Measurements from ENCODE around the gene STPG2. TPM values are rescaled to one million over a fixed set of nuclear protein-coding genes. Genes with fewer than 3 reads are reported as not detected.

The STPG2 gene
- total and polyA plus RNA-seq, 10 of the 15 experiments (the other 5 are each of a cell fraction or from before 2014, with no cell fraction given) = 0.13 to 0.24 TPM; not detected in 8

GRCh38 chr4:97984545-97985131 is 158.6 kb downstream of the STPG2 start:
- H3K79me2 ChIP-seq (ENCODE audit: control insufficient read depth, insufficient read depth, low read length) = no peaks in the 10 kb centered on the region
- H3K4me2 ChIP-seq (ENCODE audit: control insufficient read depth, insufficient read depth) = no peak overlapping the region
- WGBS (ENCODE audit: insufficient coverage, insufficient replicate concordance, low lambda C conversion rate, missing lambda C conversion rate) = 60% methylated on average over 5 of the region's 5 CpGs
- H3K27ac ChIP-seq (ENCODE audit: control insufficient read depth, insufficient read depth) = no peak overlapping the region
- POLR2A ChIA-PET = no interaction called here
- H3K36me3 ChIP-seq (ENCODE audit: control insufficient read depth in 2 of 2, insufficient read depth in 2 of 2, low read length in 1 of 2) = no peaks in the 10 kb centered on the region
- in situ Hi-C loops (cut with MboI) = no loop called here
- no peaks in the 10 kb centered on the region for H3K9me3 ChIP-seq (replicated peaks; ENCODE audit: control insufficient read depth, insufficient read depth, low read length)
- no peak for TF ChIP-seq SMC3 (IDR thresholded peaks at IDR 0.05; ENCODE audit: borderline replicate concordance, low read length)
- peak in 2 of 3 experiments; percentile 34 to 37; a peak in 3 of 6 replicates for TF ChIP-seq CTCF (IDR thresholded peaks at IDR 0.05 in 2 of 3, conservative IDR thresholded peaks at IDR 0.05 in 1 of 3; ENCODE audit: control insufficient read depth in 2 of 3, extremely low read depth in 1 of 3, insufficient read depth in 1 of 3, low read depth in 3 of 3, low read length in 3 of 3)
- intact Hi-C loops (cut with micrococcal nuclease; ENCODE audit: unreplicated experiment) = no loop called here
- no peaks in the 10 kb centered on the region for H3K27me3 ChIP-seq (replicated peaks in 1 of 2; ENCODE audit: control insufficient read depth in 2 of 2, insufficient read depth in 2 of 2, low read length in 1 of 2)
- ATAC-seq = no peak
- DNase-seq (ENCODE audit: low read depth, low spot score) = no peak
- BruUV-seq (replicated peaks) = no TSS peak
- no peak overlapping the region for H3K9ac ChIP-seq (ENCODE audit: control insufficient read depth, insufficient read depth, low read length)
- CTCF ChIA-PET = no interaction called here
- no peaks in the 10 kb centered on the region for H4K20me1 ChIP-seq (ENCODE audit: control insufficient read depth, insufficient read depth)
- no peak for FAIRE-seq
- no peak overlapping the region for H3K4me3 ChIP-seq
- SMC1A ChIA-PET (ENCODE audit: uncharacterized antibody, unreplicated experiment) = no interaction called here
- no peak overlapping the region for H2AFZ ChIP-seq (ENCODE audit: control insufficient read depth, low read depth, low read length)
- no peaks in the 10 kb centered on the region for H3K4me1 ChIP-seq (ENCODE audit: control insufficient read depth, insufficient read depth, low read length)
- RAD21 ChIA-PET (ENCODE audit: unreplicated experiment) = no interaction called here

- ChIA-PET RAD21 (ENCODE audit: unreplicated experiment) (no interaction called here), SMC1A (ENCODE audit: uncharacterized antibody, unreplicated experiment) (no interaction called here), POLR2A (no interaction called here), CTCF (interaction anchor here (0.9 kb wide), 1 partner anchor 15 kb away, joined by 3 read pairs; no protein-coding TSS in a partner anchor)
- H3K36me3 ChIP-seq (ENCODE audit: control insufficient read depth in 2 of 2, insufficient read depth in 2 of 2, low read length in 1 of 2) = no peaks in the 10 kb centered on the region
- H3K9ac ChIP-seq (ENCODE audit: control insufficient read depth, insufficient read depth, low read length) = no peak overlapping the region
- H3K9me3 ChIP-seq (replicated peaks; ENCODE audit: control insufficient read depth, insufficient read depth, low read length) = no peaks in the 10 kb centered on the region
- no peaks in the 10 kb centered on the region for H3K27me3 ChIP-seq (replicated peaks in 1 of 2; ENCODE audit: control insufficient read depth in 2 of 2, insufficient read depth in 2 of 2, low read length in 1 of 2)
- H3K27ac ChIP-seq (ENCODE audit: control insufficient read depth, insufficient read depth) = no peak overlapping the region
- no peaks in the 10 kb centered on the region for H3K79me2 ChIP-seq (ENCODE audit: control insufficient read depth, insufficient read depth, low read length)
- no TSS peak for BruUV-seq (replicated peaks)
- DNase-seq (ENCODE audit: low read depth, low spot score) (no peak), FAIRE-seq (no peak), ATAC-seq (no peak)
- in situ Hi-C loops (cut with MboI) (no loop called here), intact Hi-C loops (cut with micrococcal nuclease; ENCODE audit: unreplicated experiment) (no loop called here)
- no peak overlapping the region for H2AFZ ChIP-seq (ENCODE audit: control insufficient read depth, low read depth, low read length)
- 19% methylated on average over 2 of the region's 2 CpGs for WGBS (ENCODE audit: insufficient coverage, insufficient replicate concordance, low lambda C conversion rate, missing lambda C conversion rate)
- no peak overlapping the region for H3K4me3 ChIP-seq
- no peaks in the 10 kb centered on the region for H4K20me1 ChIP-seq (ENCODE audit: control insufficient read depth, insufficient read depth)
- TF ChIP-seq NFXL1 (IDR thresholded peaks at IDR 0.05; ENCODE audit: borderline replicate concordance) = no peak
- TF ChIP-seq SMARCA5 (IDR thresholded peaks at IDR 0.05) = no peak
- no peak for TF ChIP-seq POLR2AphosphoS2 (IDR thresholded peaks at IDR 0.05; ENCODE audit: low read depth, low read length)
- TF ChIP-seq NR2C1 (IDR thresholded peaks at IDR 0.05) = no peak
- no peak overlapping the region for H3K4me2 ChIP-seq (ENCODE audit: control insufficient read depth, insufficient read depth)
- H3K4me1 ChIP-seq (ENCODE audit: control insufficient read depth, insufficient read depth, low read length) = no peaks in the 10 kb centered on the region
Measured at GRCh38 chr4:97978791-97979488, 164.3 kb downstream of the STPG2 start.
